Cardiac ventricle fibroblast (primary cell): ENCODE results near the gene ME3. TPM values are rescaled to one million over a fixed set of nuclear protein-coding genes. Genes with fewer than 3 reads are reported as not detected.

ENCODE experiments used
- total RNA-seq: library from RNA; depleted of rRNA; stranded (reverse); fragments of >200 nt; gene quantifications from 2 replicates; pipeline ENCODE4 v1.2.3, GENCODE V29; 2015

ME3 gene
- 22.0 and 25.9 TPM in 2 replicates for total RNA-seq

GRCh38 chr11:86672007-86672621, at the start of gene ME3:
ME3 (minus strand) TSS chr11:86672616.

Other genes starting within 250 kb of the ME3 start
- 168 and 173 TPM in 2 replicates for gene PRSS23, start 127.9 kb upstream of the ME3 start, total RNA-seq